HepG2 (cell line): ENCODE data around the gene ROCK1.

Source experiments
- CAMTA2 ChIP-seq: sonication (generic); formaldehyde crosslinking; IDR thresholded peaks from 2 replicates; pipeline ENCODE4 v1.4.0; 2020; ENCODE audit warnings: mild to moderate bottlenecking, missing genetic modification reagents, borderline replicate concordance
- FOXA1 ChIP-seq, 2 experiments: fragments of 450-650 bp in 1 of 2; sonication (generic) in 1 of 2; formaldehyde crosslinking in 1 of 2; IDR thresholded peaks; 2 replicates each; pipeline versions ENCODE4 v1.4.0 to v1.6.1; 2016 to 2020; ENCODE audit warnings: missing genetic modification reagents in 1 of 2
- FOXA3 ChIP-seq: IDR thresholded peaks from 2 replicates; pipeline ENCODE4 v1.6.1; 2016; ENCODE audit warnings: missing genetic modification reagents, missing compliant biosample characterization
- NR1H2 ChIP-seq: sonication (generic); formaldehyde crosslinking; IDR thresholded peaks from 2 replicates; pipeline ENCODE4 v1.8.1; 2022; ENCODE audit warnings: low read depth, missing genetic modification reagents, borderline replicate concordance
- NR2F6 ChIP-seq, 2 experiments: IDR thresholded peaks; 2 replicates each; pipeline ENCODE4 v1.6.1; 2016; ENCODE audit warnings: antibody characterized with exemption in 1 of 2, mild to moderate bottlenecking in 1 of 2
- POLR2AphosphoS5 ChIP-seq: IDR thresholded peaks from 2 replicates; pipeline ENCODE4 v1.6.1; 2012; ENCODE audit warnings: low read depth, low read length
- RXRA ChIP-seq: sonication (generic); formaldehyde crosslinking; IDR thresholded peaks from 2 replicates; pipeline ENCODE4 v1.5.1; 2020; ENCODE audit warnings: missing genetic modification reagents
- SMARCC2 ChIP-seq: fragments of 450-650 bp; IDR thresholded peaks from 2 replicates; pipeline ENCODE4 v1.6.1; 2017; ENCODE audit warnings: antibody characterized with exemption, mild to moderate bottlenecking
- SP1 ChIP-seq, 2 experiments: fragments of 450-650 bp in 1 of 2; sonication (generic) in 1 of 2; formaldehyde crosslinking in 1 of 2; IDR thresholded peaks; 2 replicates each; pipeline versions ENCODE4 v1.4.0 to v1.6.1; 2016 to 2020; ENCODE audit warnings: missing genetic modification reagents in 1 of 2
- ZNF569 ChIP-seq: sonication (generic); formaldehyde crosslinking; IDR thresholded peaks from 2 replicates; pipeline ENCODE4 v1.5.0; 2020; ENCODE audit warnings: mild to moderate bottlenecking, missing genetic modification reagents, moderate library complexity, borderline replicate concordance
- TF ChIP-seq, protein P1 (sequence below): sonication (generic); formaldehyde crosslinking; IDR thresholded peaks from 2 replicates; pipeline ENCODE4 v1.4.0; 2020; ENCODE audit warnings: missing genetic modification reagents, borderline replicate concordance
- TF ChIP-seq, protein P2 (sequence below): sonication (generic); formaldehyde crosslinking; IDR thresholded peaks from 2 replicates; pipeline ENCODE4 v1.5.0; 2020; ENCODE audit warnings: mild to moderate bottlenecking, missing genetic modification reagents, moderate library complexity
- TF ChIP-seq, protein P3 (sequence below), 2 experiments: IDR thresholded peaks; 2 replicates each; pipeline ENCODE4 v1.6.1; 2011 to 2012; ENCODE audit warnings: low read length in 2 of 2, borderline replicate concordance in 1 of 2, low read depth in 1 of 2, mild to moderate bottlenecking in 1 of 2, moderate library complexity in 1 of 2
- TF ChIP-seq, protein P4 (sequence below): IDR thresholded peaks from 2 replicates; pipeline ENCODE4 v1.6.1; 2016; ENCODE audit warnings: missing compliant biosample characterization, missing genetic modification reagents, borderline replicate concordance

DNA sequence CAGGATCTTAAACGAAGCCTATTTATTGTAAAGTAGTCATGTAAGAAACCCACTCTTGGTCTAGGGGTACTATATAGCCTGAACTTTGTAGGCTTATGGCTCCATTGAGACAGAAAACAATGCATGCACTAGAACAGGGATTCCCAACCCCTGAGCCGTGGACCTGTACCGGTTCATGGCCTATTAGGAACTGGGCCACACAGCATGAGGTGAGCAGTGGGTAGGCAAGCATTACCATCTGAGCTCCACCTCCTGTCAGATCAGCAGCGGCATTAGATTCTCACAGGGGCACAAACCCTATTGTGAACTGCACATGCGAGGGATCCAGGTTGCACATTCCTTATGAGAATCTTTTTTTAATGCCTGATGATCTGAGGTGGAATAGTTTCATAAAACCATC, 59.2 kb downstream of the ROCK1 start:
- TF ChIP-seq, protein P1, sequence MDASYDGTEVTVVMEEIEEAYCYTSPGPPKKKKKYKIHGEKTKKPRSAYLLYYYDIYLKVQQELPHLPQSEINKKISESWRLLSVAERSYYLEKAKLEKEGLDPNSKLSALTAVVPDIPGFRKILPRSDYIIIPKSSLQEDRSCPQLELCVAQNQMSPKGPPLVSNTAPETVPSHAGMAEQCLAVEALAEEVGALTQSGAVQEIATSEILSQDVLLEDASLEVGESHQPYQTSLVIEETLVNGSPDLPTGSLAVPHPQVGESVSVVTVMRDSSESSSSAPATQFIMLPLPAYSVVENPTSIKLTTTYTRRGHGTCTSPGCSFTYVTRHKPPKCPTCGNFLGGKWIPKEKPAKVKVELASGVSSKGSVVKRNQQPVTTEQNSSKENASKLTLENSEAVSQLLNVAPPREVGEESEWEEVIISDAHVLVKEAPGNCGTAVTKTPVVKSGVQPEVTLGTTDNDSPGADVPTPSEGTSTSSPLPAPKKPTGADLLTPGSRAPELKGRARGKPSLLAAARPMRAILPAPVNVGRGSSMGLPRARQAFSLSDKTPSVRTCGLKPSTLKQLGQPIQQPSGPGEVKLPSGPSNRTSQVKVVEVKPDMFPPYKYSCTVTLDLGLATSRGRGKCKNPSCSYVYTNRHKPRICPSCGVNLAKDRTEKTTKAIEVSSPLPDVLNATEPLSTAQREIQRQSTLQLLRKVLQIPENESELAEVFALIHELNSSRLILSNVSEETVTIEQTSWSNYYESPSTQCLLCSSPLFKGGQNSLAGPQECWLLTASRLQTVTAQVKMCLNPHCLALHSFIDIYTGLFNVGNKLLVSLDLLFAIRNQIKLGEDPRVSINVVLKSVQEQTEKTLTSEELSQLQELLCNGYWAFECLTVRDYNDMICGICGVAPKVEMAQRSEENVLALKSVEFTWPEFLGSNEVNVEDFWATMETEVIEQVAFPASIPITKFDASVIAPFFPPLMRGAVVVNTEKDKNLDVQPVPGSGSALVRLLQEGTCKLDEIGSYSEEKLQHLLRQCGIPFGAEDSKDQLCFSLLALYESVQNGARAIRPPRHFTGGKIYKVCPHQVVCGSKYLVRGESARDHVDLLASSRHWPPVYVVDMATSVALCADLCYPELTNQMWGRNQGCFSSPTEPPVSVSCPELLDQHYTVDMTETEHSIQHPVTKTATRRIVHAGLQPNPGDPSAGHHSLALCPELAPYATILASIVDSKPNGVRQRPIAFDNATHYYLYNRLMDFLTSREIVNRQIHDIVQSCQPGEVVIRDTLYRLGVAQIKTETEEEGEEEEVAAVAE (CRISPR knock-in tag) = no peak
- TF ChIP-seq NR1H2 (CRISPR knock-in tag) (no peak), POLR2AphosphoS5 (no peak), NR2F6 (IDR thresholded peaks at IDR 0.05) (no peak), NR2F6 (CRISPR knock-in tag; IDR thresholded peaks at IDR 0.05) (no peak), CAMTA2 (CRISPR knock-in tag) (no peak), SMARCC2 (no peak), RXRA (CRISPR knock-in tag) (no peak), FOXA3 (CRISPR knock-in tag) (no peak), ZNF569 (CRISPR knock-in tag) (no peak), FOXA1 (IDR thresholded peaks at IDR 0.05) (no peak), FOXA1 (CRISPR knock-in tag; IDR thresholded peaks at IDR 0.05) (no peak), SP1 (IDR thresholded peaks at IDR 0.05) (no peak), SP1 (CRISPR knock-in tag; IDR thresholded peaks at IDR 0.05) (no peak)
- TF ChIP-seq, protein P2, sequence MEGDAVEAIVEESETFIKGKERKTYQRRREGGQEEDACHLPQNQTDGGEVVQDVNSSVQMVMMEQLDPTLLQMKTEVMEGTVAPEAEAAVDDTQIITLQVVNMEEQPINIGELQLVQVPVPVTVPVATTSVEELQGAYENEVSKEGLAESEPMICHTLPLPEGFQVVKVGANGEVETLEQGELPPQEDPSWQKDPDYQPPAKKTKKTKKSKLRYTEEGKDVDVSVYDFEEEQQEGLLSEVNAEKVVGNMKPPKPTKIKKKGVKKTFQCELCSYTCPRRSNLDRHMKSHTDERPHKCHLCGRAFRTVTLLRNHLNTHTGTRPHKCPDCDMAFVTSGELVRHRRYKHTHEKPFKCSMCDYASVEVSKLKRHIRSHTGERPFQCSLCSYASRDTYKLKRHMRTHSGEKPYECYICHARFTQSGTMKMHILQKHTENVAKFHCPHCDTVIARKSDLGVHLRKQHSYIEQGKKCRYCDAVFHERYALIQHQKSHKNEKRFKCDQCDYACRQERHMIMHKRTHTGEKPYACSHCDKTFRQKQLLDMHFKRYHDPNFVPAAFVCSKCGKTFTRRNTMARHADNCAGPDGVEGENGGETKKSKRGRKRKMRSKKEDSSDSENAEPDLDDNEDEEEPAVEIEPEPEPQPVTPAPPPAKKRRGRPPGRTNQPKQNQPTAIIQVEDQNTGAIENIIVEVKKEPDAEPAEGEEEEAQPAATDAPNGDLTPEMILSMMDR (CRISPR knock-in tag) = no peak
- TF ChIP-seq, protein P3, sequence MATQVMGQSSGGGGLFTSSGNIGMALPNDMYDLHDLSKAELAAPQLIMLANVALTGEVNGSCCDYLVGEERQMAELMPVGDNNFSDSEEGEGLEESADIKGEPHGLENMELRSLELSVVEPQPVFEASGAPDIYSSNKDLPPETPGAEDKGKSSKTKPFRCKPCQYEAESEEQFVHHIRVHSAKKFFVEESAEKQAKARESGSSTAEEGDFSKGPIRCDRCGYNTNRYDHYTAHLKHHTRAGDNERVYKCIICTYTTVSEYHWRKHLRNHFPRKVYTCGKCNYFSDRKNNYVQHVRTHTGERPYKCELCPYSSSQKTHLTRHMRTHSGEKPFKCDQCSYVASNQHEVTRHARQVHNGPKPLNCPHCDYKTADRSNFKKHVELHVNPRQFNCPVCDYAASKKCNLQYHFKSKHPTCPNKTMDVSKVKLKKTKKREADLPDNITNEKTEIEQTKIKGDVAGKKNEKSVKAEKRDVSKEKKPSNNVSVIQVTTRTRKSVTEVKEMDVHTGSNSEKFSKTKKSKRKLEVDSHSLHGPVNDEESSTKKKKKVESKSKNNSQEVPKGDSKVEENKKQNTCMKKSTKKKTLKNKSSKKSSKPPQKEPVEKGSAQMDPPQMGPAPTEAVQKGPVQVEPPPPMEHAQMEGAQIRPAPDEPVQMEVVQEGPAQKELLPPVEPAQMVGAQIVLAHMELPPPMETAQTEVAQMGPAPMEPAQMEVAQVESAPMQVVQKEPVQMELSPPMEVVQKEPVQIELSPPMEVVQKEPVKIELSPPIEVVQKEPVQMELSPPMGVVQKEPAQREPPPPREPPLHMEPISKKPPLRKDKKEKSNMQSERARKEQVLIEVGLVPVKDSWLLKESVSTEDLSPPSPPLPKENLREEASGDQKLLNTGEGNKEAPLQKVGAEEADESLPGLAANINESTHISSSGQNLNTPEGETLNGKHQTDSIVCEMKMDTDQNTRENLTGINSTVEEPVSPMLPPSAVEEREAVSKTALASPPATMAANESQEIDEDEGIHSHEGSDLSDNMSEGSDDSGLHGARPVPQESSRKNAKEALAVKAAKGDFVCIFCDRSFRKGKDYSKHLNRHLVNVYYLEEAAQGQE (IDR thresholded peaks at IDR 0.05; ENCODE audit: borderline replicate concordance in 1 of 2, low read depth in 1 of 2, low read length in 2 of 2) = no peak
- TF ChIP-seq, protein P4, sequence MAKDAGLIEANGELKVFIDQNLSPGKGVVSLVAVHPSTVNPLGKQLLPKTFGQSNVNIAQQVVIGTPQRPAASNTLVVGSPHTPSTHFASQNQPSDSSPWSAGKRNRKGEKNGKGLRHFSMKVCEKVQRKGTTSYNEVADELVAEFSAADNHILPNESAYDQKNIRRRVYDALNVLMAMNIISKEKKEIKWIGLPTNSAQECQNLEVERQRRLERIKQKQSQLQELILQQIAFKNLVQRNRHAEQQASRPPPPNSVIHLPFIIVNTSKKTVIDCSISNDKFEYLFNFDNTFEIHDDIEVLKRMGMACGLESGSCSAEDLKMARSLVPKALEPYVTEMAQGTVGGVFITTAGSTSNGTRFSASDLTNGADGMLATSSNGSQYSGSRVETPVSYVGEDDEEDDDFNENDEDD (CRISPR knock-in tag) = no peak
